ENCODE data around the gene RTP2.
A peak's percentile ranks its signal among the peaks of the same experiment; 100 is the strongest.
"Not testable (repeated sequence)": the region's sequence is repeated elsewhere in the genome, so short reads cannot be mapped to it uniquely, and the experiment has no call there.

Gene RTP2

GRCh38 chr3:187713504-187713903 is 11.1 kb upstream of the RTP2 start:
- DNase-seq (ENCODE audit: low read depth): no peak

DNA sequence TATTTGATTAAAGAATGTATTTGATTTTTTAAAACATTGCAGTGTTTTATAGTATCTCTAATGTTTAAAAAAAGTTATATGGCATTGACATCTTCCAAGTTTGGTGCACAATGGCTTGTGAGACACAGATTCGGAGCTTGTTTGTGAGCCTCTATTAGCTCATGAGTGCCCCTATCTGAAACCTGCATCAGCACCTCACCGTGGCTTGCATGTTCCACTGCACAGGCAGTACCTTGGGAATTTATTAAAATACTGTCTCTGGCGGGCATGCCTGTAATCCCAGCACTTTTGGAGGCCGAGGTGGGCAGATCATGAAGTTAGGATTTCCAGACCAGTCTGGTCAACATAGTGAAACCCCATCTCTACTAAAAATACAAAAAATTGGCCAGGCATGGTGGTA is 6.8 kb upstream of the RTP2 start:
- no peak for DNase-seq (ENCODE audit: low read depth)

DNA sequence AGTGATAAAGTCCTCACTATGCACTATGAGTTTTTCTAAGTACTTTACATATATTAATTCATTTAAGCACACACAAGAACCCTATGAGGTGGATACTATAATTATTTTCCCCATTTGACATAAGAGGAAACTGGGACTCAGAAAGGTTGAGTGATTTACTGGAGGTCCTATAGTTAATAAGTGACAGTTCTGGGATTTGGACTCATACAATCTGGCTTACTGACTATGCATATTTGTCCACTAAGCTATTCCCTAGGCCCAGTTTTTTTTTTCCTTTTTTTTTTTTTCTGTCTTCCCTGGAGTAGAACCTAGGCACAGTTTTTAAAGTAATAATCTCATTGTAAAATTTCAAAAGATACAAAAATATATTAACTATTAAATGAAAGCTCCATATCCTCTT is 6.3 kb upstream of the RTP2 start:
- DNase-seq (ENCODE audit: low read depth): no peak

DNA sequence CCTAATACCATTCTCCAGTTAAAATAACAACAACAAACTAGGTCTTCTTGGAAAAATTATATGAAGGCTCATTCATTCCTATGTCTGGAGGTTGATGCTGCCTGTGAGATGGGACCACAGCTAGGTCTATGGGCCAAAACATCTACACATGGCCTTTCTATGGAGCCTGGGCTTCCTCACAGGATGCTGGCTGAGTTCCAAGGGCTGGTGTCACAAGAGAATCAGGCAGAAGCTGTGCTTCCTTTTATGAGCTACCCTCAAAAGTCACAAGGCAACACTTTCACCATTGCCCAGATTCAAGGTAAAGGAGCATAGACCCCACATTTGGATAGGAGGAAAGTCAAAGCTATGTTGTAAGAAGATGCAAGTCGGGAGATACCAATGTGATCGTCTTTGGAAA is 4.6 kb upstream of the RTP2 start:
- no peak for DNase-seq (ENCODE audit: low read depth)

DNA sequence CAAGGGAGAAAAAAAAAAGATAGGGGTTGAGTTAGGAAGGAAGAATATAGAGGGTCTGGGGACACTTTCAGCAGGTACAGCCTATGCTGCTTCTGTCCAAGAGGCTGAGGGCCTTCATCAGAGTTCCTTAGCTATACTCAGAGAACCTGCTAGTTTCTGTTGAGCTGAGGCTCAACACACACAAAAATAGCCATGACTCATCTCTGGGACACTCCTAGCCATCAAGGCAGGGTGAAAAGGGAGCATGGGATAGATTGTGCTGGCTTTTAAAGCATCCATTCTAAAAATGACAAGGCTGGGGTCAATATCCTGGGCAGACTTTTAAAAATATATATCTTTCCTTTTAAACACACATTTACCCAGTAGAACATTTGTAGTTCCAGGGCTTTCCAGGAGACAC is 2.8 kb upstream of the RTP2 start:
- no peak for DNase-seq (ENCODE audit: low read depth)

DNA sequence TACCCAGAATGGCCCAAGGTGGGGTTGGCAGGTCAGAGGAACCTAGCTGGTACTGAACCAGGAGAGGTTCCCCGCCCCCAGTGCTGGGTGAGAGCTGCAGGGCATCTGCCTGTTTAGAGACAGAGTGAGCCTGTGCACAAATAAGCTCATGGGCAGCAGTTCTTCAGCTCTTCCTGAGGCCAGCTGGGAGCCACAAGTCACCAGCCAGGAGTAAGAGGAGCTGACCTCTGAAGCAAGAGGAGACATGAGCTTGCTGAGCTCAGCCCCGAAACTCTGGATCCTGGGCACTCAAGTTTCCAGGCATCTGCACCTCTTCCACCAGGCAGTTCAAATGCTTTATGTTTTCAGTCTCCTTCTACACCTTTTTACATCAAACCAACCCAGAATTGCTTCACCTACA is 2.1 kb downstream of the RTP2 start:
- no peak for DNase-seq (ENCODE audit: low read depth)

DNA sequence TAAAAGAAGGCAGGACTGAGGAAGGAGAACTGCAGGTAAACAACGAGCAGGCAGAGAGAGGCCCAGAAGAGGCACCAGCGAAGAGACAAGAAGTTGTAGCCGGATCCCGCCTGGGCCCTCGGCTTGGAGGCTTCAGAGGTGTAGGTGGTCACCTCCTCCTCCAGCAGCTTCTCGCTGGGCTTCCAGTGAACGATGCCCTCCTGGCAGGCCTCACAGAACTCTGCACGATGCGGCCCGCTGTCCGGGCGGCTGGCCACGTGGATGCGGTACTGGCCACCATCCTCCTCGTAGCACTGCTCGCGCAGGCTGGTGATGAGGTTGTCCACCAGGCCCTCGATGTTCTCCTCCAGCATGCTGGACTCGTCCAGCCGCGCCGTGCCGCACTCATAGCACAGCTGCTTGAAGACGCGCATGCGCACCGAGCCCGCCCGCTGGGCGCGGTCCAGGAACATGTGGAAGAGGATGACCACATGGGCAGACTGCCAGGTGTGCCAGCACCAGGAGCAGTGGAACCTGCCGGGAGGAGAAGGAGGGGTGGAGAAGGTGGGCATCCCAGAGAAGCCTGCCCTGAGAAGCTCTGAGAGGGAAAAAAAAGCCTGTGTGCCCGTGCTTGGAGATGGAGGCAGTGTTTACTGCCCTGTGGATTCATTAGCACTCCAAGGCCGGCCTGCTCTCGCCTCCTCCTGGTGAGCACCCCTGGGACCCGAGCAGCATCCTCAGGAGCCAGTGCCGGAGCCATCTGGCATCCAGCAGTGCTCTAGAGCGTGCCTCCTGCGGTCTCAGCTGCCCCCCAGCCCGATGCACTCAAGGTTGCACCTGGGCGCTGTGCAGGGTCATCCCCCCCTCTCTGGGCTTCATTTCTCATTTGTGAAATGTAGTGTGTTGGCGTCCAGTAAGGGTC is 3.6 kb downstream of the RTP2 start:
- no peak for DNase-seq (ENCODE audit: low read depth)

- no peak for DNase-seq (ENCODE audit: low read depth)
These were observed 6.3 kb downstream of the RTP2 start for GRCh38 chr3:187696021-187696420.

DNA sequence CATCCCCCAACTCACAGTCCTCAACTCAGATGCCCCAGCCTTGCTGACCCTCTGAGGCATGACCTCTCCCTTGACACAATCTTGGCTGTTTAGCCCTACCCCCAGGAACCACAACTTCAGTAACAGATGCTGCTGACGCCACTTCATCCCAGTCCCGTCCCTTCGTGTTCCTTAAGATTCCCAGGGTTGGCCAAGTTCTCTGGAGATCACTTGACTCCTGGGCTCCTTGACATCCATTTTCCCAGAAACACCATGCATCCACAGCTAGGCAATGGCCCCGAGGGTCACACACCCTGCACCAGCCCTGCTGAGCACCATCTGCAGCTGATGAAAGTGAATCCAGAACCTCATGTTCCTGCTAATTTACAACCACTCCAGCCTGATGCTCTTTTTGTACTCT is 6.9 kb downstream of the RTP2 start:
- no peak for DNase-seq (ENCODE audit: low read depth)

DNA sequence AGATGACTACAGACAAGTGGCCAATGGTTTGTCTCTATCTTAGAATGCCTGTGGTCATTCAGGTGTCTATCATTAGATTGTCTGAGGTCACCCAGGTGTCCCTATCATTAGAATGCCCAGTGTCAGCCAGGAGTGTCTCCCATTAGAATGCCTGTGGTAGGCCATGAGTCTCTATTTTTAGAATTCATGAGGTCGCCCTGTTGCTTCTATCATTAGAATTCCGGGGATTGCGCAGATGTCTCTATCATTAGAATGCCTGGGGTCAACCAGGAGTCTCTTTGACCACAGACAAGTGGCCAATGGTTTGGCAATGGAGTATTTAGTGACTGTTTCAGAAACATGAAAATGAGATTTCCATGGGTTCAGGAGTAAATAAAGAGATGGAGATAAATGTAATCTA is 7.6 kb downstream of the RTP2 start:
- DNase-seq (ENCODE audit: low read depth): no peak

- DNase-seq (ENCODE audit: low read depth): no peak
These were observed 8.9 kb downstream of the RTP2 start for GRCh38 chr3:187693431-187693830.

- no peak for DNase-seq (ENCODE audit: low read depth)
These were observed 12.4 kb downstream of the RTP2 start for GRCh38 chr3:187689984-187690383.

DNA sequence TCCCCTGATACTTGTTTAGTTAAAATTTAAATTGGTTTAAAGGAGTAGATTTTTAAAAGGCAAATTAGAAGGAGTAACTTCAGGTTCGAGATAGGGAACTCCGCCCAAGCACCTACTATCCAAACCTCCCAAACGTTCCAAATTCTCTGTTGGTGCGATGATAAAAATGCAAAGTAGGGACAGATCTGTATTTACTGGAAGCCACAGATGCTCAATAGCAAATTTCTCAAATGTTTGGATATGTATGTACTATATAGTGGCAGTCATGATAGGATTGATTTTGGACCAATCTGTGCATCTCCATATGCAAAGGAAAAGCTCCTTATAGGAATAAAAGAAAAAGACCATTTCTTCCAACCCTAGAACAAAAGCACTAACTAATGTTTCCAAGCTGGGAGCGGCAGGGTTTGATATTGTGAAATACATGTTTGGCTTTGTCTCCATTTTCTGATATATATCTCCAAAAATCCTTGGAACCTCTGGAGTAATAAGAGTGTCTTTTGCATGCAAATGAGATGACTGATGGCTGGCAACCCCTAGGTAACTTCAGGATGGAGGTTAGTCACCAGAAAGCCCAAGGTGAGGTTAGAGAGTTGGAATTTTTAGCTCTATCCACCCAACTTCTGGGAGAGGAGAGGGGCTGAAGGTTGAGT is 15.6 kb downstream of the RTP2 start:
- DNase-seq (ENCODE audit: low read depth): no peak

DNA sequence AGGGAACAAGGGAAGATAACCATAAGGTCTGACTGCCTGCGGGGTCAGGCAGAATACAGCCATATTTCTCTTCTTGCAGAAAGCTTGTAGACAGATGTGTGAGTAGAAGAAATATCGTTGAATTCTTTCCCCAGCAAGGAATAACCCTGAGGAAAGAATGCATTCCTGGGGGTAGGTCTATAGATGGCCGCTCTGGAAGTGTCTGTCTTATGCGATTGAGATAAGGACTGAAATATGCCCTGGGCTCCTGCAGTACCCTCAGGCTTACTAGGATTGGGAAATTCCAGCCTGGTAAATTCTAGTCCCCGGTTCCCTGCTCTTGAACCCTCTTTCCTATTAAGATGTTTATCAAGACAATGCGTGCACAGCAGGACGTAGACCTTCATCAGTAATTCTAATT is 16.4 kb downstream of the RTP2 start:
- no peak for DNase-seq (ENCODE audit: low read depth)

DNA sequence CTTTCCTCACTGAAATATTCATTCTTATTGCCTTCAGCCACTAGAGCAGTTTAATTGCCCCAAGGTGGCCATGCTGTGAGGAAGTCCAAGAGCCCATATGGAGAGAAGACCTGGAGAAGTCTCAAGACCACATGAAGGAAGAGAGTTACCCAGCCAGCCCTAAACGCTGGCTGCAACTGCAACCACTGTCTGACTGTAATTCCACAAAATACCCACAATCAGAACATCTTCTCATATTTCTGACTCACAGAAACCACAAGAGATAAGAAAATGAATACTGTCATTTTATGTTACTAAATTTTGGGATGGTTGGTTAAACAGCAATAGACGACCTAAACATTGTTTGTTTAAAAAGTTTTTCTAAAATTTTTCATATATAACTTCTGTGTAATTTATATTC is 17.5 kb downstream of the RTP2 start:
- DNase-seq (ENCODE audit: low read depth): no peak

GRCh38 chr3:187684444-187684843 is 17.9 kb downstream of the RTP2 start:
- no peak for DNase-seq (ENCODE audit: low read depth)

- not testable (repeated sequence) for DNase-seq (ENCODE audit: low read depth)
These were observed 20.6 kb downstream of the RTP2 start for GRCh38 chr3:187681756-187682155.

DNA sequence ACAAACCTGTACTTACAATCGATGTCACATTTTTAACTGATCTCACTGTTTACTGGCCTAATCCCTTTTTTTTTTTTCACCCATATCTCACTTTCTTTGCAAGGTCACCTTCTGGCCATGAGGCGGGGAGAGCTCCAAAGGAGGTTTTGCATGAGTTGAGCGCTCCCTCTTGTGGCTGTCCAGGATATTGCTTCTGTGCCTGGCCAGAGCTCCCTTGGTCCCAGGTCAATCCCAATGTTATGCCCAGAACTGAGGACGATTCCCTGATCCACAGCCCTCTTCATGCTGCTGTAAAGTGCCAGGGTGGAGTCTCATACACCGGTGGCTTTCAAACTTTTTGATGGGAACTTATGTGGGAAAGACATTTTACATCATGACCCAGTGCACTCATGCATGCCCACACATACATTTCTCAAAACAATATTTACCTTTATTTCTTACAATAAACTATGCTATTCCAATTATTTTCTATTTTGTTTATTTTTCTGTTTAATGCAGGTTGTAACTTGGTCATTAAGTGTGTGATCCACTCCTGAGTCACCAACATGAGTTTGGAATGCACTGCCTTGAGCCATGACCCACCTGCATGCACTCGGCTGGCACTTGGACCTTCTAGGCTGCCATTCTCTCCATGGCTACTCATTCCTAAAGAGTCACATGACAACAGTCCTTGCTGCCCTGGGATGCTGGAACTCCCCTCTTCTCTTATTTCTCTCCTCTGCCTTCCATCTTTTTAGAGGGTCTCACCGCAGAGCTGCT is 22.5 kb downstream of the RTP2 start:
- DNase-seq (ENCODE audit: low read depth): peak; percentile 38

GRCh38 chr3:187678726-187679268 is 23.6 kb downstream of the RTP2 start:
- no peak for DNase-seq (ENCODE audit: low read depth)

DNA sequence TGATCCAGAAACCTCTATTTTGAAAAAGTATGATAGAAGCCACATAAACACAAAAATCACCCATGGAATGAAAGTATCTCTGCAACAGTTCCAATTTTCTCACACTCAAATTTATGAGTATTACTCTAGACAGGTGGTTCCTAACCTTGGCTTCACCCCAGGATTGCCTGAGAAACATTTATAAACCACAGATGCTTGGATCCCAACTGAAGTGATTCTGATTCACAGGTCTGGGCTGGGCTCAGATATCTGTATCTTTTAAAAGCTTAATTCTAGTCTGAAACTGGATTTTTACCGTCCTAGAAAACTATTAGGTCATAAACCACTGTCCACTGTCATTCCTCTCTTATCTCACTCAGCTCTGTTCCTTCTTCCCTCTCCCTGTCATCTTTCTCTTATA is 24.8 kb downstream of the RTP2 start:
- no peak for DNase-seq (ENCODE audit: low read depth)

- DNase-seq (ENCODE audit: low read depth): no peak
These were observed 29.3 kb downstream of the RTP2 start for GRCh38 chr3:187673012-187673411.

DNA sequence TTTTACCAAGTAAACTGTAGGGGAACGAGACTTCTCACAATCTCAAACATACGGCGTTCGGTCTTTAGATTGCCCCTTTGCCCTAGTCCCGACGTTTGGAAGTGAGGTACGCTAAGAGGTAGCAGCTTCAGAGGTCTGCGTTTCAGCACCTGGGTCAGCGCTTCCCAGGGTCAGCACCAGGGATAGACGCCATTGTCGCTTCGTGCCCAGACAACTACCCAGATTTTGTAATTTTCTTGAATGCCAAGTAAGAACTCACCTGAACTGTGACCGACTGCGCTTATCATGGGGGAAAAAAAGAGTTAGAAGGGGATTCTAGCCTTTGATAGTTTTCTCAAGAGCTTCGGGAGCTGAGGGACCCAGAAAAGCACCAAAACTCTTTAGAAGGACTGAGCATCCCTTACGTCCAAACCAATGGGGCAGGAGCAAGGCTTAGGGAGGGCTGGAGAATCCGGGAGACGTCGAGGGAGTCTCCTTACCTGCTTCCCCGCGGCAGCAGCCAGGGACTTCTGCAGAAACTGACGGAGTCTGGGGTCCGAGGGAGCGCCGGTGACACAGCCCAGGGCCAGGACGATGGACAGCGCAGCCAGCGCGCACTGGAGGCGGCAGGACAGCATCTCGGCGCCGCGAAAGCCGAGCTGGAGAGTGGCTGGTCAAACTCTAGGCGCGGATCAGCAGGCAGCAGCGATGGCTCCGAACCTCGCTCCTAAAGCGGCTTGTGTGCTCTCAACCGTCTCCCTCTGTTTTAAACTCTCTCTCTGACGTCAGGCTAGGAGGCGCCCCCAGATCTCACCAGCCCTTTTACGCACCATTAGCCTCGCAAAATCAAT is 32.5 kb downstream of the RTP2 start, which contains the start of gene SST:
SST (minus strand) TSS at position 720 of the 830 bp plus-strand sequence; CDS start at position 617, 103 bp downstream.
- no peak for DNase-seq (ENCODE audit: low read depth)

All from stimulated activated CD8-positive, alpha-beta memory T cell treated with anti-CD3 and anti-CD28 coated beads, Interleukin-7, amount 100 ng/mL, for 24 hours (primary cell).